Stimulated activated CD8-positive, alpha-beta memory T cell treated with anti-CD3 and anti-CD28 coated beads, Interleukin-2, amount 100 ng/mL, for 48 hours (primary cell): ENCODE results near the gene CLN5.
A peak's percentile ranks its signal among the peaks of the same experiment; 100 is the strongest.
"Not testable (repeated sequence)": the region's sequence is repeated elsewhere in the genome, so short reads cannot be mapped to it uniquely, and the experiment has no call there.

ENCODE experiments used
- DNase-seq, 2 donors: peaks; one replicate each; pipeline ENCODE4 v3.0.0-alpha.2; 2020; ENCODE audit warnings: low read depth in 2 of 2

Gene CLN5

DNA sequence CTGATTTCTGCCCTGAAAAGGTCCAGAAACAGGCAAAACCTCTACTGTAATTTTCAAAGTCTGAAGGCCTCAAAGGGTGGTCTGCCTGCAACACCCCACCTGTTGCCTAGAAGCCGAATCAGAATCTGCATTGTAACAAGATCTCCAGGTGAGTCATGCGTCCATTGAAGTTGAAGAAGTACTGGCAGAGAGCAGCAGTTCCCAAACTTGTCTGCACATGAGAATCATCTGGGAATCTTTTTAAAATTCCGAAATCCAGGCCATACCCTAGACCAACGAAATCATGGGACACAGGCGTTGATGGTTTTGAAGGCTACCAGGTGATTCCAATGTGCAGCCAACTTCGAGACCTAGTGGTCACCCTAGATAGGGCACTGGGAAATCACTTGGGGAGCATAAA, 16.0 kb upstream of the CLN5 start:
- no peak for DNase-seq

DNA sequence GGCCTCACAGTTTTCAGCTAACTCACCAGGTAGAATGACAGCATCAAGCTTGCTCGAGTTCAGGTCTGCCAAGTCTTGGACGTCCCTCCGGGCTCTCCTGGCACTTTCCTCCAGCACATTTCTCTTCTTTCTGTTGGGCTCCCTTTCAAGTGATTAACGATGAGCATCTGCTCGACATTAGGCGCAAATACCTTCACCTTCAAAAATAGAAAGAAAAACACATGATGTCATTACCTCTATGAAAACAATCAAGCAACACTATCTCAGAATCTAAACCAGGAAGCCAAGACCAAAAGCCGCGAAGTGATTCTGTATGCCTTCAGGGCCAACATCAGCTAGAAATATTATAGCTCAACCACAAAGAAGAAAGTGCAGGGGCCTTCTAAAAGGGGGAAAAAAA, 15.4 kb upstream of the CLN5 start:
- no peak for DNase-seq

GRCh38 chr13:76976929-76977328, 15.0 kb upstream of the CLN5 start:
- no peak for DNase-seq

- DNase-seq, result peak; percentile 85 to 86
Measured at GRCh38 chr13:76980075-76980718, 11.7 kb upstream of the CLN5 start.

DNA sequence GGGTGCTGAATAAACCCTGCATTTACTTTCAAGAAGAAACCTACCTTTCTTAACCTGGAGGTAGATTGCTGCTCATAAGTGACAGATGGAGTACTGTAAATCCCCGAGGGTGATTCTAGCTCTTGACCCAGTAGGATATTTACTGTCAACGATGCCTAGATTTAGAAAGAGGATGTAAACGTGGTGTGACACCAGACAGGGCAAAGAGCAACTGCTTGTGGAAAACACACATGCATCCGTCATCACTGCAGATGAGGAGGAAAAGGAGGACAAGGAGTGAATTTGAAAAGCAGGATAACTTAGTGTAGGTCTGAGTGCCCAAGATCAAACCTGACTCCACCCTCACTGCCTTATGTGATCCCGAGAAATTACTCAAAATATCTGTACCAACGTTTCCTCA, 9.8 kb upstream of the CLN5 start:
- DNase-seq, result no peak

DNA sequence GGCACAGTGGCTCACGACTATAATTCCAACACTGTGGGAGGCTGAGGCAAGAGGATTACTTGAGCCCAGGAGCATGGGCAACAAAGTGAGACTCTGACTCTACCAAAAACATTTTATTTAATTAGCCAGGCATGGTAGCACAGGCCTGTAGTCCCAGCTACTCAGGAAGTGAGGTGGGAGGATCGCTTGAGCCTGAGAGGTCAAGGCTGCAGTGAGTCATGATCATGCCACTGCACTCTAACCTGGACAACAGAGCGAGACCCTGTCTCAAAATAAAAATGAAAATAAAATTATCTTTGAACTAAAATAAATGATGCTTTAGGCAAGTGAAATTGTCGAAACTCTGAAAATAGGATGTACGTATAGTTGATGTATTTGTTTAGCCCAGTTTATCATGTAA, 8.2 kb upstream of the CLN5 start:
- DNase-seq, result no peak

- DNase-seq, result peak; percentile 59 to 65
Measured at GRCh38 chr13:76991432-76991795, 467 bp upstream of the CLN5 start.

GRCh38 chr13:76992548-76993001, 694 bp downstream of the CLN5 start:
- no peak for DNase-seq

- no peak for DNase-seq
Measured at GRCh38 chr13:76993021-76993420, 1.1 kb downstream of the CLN5 start.

- no peak for DNase-seq
Measured at GRCh38 chr13:76993473-76993872, 1.6 kb downstream of the CLN5 start.

DNA sequence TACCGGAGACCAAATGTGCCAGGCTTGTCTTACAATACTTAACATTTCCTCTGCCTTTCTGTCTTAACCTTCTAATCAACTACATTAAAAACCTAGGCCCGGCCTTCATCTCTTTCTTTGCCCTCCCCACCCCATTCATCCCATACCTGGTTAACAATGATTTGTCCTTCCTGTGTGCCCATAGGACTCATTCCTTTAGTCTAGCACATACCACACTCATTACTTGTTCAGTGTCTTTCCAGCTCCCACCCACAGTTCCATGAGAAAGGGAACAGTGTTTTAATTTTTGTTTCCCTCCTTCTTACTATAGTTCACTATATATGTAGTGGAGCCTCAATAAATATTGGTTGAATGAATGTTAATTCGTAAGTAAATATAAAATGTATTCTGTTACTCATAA, 2.4 kb downstream of the CLN5 start:
- DNase-seq, result no peak

DNA sequence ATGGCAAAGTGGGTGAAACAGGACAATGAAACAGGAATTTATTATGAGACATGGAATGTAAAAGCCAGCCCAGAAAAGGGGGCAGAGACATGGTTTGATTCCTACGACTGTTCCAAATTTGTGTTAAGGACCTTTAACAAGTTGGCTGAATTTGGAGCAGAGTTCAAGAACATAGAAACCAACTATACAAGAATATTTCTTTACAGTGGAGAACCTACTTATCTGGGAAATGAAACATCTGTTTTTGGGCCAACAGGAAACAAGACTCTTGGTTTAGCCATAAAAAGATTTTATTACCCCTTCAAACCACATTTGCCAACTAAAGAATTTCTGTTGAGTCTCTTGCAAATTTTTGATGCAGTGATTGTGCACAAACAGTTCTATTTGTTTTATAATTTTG, 8.6 kb downstream of the CLN5 start:
- DNase-seq, result no peak

DNA sequence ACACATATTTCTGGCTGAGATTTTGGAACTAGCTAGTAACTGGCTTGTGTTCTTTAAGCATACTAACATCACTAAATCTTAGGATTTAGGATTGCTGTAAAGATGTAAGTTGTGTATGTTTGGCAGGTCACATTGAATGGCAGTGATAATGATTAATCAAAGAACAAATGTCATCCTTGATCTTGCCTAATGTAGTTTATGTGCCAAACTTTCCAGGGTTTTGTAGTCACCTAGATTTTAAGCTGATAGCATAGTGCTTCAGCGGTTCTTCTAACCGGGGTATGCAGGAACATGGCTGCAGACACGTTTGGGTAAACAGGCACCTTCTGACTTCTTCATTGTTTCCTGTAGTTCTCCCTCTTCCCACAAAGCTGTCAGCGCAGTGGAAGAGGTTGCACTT, 9.7 kb downstream of the CLN5 start:
- no peak for DNase-seq

DNA sequence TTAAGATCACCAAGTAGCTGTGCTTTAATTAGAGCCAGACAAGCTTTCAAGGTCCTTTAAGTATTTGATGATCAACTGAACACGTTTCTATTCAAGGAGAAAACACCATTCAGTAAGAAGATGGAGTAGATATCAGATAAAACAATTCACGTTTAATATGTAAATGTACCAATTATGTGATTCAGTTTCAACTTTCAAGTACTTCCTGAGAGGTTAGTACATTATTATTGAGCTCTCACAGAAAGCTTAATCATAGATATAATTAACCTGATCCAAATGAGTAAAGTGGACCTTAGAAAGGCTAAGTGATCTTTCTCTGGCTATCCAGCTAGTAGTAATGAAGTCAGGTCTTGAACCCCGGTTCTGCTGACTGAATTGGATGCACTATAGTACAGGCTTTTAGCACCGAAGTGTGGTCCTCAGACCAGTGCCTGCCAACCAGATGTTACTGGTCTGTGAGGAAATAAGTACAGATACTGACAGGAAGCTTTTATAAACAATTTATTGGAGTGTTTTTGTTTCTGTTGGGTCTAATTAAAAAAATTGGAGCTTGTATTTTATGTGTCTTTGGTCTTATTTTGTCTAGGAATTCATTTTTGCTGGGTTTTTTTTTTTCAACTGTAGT, 10.2 kb downstream of the CLN5 start:
- no peak for DNase-seq

- no peak for DNase-seq
Measured at GRCh38 chr13:77002590-77003190, 10.8 kb downstream of the CLN5 start.

DNA sequence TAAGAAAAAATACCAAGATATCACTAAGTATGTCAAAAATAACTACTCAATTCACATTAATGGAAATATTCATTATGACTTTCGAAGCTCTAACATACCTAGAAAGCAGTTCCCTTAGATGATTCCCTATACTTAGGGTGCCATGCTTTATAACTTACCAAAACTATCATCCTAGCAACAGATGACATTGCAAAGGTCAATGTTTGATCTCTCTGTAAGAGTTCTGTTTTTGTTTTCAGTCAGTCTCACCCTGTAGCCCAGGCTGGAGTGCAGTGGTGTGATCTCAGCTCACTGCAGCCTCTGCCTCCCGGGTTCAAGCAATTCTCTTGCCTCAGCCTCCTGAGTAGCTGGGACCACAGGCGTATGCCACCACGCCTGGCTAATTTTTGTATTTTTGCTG, 16.5 kb downstream of the CLN5 start:
- DNase-seq, result not testable (repeated sequence)

DNA sequence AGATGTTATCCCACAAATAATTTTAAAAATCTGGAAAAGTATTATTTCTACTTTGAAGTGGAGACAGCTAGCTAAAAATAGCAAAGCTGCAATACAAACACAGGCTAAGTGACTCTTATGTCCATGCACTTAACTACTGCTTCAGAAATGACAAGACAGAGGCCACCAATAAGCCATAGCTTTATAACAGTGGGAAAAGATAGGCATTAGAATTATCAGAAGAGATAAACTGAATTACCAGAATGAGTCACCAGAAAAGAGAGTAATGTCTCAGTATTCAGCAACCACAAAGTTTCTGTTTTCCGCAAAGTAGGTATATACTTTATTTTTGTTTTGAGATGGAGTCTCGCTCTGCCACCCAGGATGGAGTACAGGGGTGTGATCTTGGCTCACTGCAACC, 17.1 kb downstream of the CLN5 start:
- DNase-seq, result no peak

GRCh38 chr13:77009719-77010118, 17.8 kb downstream of the CLN5 start:
- not testable (repeated sequence) for DNase-seq

GRCh38 chr13:77013853-77014542, 22.1 kb downstream of the CLN5 start:
- DNase-seq, result no peak

- DNase-seq, result no peak
Measured at GRCh38 chr13:77014906-77015685, 23.2 kb downstream of the CLN5 start.

DNA sequence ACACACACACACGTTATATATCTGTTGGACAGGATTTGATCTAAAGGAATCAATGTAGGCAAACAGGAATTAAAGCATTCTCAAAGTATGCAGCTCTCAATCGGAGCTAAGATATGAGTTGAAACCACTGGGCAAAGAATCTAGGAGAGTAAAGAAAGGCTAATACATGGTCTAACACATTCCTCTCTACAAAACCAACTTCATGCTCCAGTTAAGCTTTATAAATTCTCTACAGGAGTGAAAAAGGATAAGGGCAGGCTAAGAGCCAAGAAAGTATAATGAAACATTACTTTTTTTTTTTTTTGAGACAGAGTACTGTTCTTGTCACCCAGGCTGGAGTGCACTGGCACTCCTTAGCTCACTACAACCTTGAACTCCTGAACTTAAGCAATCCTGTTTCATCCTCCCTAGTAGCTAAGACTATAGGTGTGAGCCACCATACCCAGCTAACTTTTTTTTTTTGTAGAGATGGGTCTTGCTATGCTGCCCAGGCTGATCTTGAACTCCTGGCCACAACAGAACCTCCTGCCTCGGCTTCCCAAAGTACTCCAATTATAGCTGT, 24.5 kb downstream of the CLN5 start:
- DNase-seq, result no peak
